ENCODE data around the gene SLC35D2.

DNA sequence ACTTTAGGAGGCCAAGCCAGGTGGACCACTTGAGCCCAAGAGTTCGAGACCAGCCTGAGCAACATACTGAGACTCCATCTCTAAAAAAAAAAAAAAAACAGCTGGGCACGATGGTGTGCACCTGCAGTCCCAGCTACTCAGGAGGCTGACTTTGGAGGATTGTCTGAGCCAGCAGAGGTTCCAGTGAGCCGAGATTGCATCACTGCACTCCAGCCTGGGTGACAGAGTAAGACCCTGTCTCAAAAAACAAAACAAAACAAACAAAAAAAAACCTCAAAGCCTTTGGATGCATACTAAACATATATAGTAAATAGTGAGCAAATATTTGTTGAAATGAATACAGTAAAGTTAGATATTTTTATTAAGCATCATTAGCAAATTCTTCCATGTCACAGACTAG is 5.3 kb downstream of the SLC35D2 start:
- TF ChIP-seq, protein P1, sequence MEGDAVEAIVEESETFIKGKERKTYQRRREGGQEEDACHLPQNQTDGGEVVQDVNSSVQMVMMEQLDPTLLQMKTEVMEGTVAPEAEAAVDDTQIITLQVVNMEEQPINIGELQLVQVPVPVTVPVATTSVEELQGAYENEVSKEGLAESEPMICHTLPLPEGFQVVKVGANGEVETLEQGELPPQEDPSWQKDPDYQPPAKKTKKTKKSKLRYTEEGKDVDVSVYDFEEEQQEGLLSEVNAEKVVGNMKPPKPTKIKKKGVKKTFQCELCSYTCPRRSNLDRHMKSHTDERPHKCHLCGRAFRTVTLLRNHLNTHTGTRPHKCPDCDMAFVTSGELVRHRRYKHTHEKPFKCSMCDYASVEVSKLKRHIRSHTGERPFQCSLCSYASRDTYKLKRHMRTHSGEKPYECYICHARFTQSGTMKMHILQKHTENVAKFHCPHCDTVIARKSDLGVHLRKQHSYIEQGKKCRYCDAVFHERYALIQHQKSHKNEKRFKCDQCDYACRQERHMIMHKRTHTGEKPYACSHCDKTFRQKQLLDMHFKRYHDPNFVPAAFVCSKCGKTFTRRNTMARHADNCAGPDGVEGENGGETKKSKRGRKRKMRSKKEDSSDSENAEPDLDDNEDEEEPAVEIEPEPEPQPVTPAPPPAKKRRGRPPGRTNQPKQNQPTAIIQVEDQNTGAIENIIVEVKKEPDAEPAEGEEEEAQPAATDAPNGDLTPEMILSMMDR (conservative IDR thresholded peaks at IDR 0.05; ENCODE audit: low read length), result no peak
- no peak for TF ChIP-seq EZH2phosphoT487 (IDR thresholded peaks at IDR 0.05; ENCODE audit: borderline replicate concordance, low read depth, low read length)
